Omental fat pad (tissue), 4 donors: ENCODE measurements around the gene LACTBL1. TPM values are rescaled to one million over a fixed set of nuclear protein-coding genes. Genes with fewer than 3 reads are reported as not detected.

Experiments
- ATAC-seq: fragments of 150-250 bp; one replicate; pipeline ENCODE4 v1.9.1; 2016; ENCODE audit warnings: mild to moderate bottlenecking, moderate library complexity; ENCODE audit not compliant: low FRiP score
- DNase-seq: peaks from one replicate; pipeline ENCODE4 v3.0.0-alpha.2; 2019; ENCODE audit warnings: low spot score
- CTCF ChIP-seq, 3 donors: fragments of 450-650 bp; IDR thresholded peaks; one replicate each; pipeline ENCODE4 v1.5.1; 2016 to 2017; ENCODE audit warnings: antibody characterized with exemption in 3 of 3, mild to moderate bottlenecking in 3 of 3, moderate library complexity in 2 of 3
- total RNA-seq, 4 donors: library from RNA; depleted of rRNA; stranded (reverse); fragments of >200 nt; gene quantifications; one replicate each; pipeline ENCODE4 v1.1.0, GENCODE V29; 2016

Gene LACTBL1
- total RNA-seq, 4 donors from 2014 or later, result not detected

GRCh38 chr1:22910286-22910685 is 62.4 kb downstream of the LACTBL1 start:
- TF ChIP-seq CTCF (IDR thresholded peaks at IDR 0.05), result no peak
- ATAC-seq (no peak), DNase-seq (no peak)

GRCh38 chr1:22908880-22909426 is 63.7 kb downstream of the LACTBL1 start:
- no peak for TF ChIP-seq CTCF (IDR thresholded peaks at IDR 0.05)
- ATAC-seq, result no peak
- no peak for DNase-seq

- no peak for TF ChIP-seq CTCF (IDR thresholded peaks at IDR 0.05)
- no peak for ATAC-seq
Measured at GRCh38 chr1:22907528-22907927, 65.1 kb downstream of the LACTBL1 start.

GRCh38 chr1:22906968-22907367 is 65.7 kb downstream of the LACTBL1 start:
- TF ChIP-seq CTCF (IDR thresholded peaks at IDR 0.05), result no peak
- no peak for DNase-seq
- ATAC-seq, result no peak

More at GRCh38 chr1:22907528-22907927, 65.1 kb downstream of the LACTBL1 start:
- DNase-seq, result no peak

- no peak for TF ChIP-seq CTCF (IDR thresholded peaks at IDR 0.05)
- no peak for ATAC-seq
- DNase-seq, result no peak
Measured at GRCh38 chr1:22903113-22903512, 69.6 kb downstream of the LACTBL1 start.

Other genes with a start within 250 kb of the LACTBL1 start
- gene TEX46, start 43.0 kb upstream of the LACTBL1 start, total RNA-seq, result not detected
- gene KDM1A, start 46.6 kb upstream of the LACTBL1 start, total RNA-seq, result 10 to 100 TPM; 34.1 to 48.2 (median 39.6) TPM
- gene LUZP1, start 196.0 kb upstream of the LACTBL1 start, total RNA-seq, result 10 to 100 TPM; 20.9 to 35.9 (median 31.3) TPM
- gene HTR1D, start 244.6 kb upstream of the LACTBL1 start, total RNA-seq, result not detected